ENCODE data around the gene NUP54. TPM values are rescaled to one million over a fixed set of nuclear protein-coding genes. Genes with fewer than 3 reads are reported as not detected.
A peak's percentile ranks its signal among the peaks of the same experiment; 100 is the strongest.

NUP54 gene
- total RNA-seq, 4 donors from 2014 or later = 27.4 to 36.5 (median 31.0) TPM

DNA sequence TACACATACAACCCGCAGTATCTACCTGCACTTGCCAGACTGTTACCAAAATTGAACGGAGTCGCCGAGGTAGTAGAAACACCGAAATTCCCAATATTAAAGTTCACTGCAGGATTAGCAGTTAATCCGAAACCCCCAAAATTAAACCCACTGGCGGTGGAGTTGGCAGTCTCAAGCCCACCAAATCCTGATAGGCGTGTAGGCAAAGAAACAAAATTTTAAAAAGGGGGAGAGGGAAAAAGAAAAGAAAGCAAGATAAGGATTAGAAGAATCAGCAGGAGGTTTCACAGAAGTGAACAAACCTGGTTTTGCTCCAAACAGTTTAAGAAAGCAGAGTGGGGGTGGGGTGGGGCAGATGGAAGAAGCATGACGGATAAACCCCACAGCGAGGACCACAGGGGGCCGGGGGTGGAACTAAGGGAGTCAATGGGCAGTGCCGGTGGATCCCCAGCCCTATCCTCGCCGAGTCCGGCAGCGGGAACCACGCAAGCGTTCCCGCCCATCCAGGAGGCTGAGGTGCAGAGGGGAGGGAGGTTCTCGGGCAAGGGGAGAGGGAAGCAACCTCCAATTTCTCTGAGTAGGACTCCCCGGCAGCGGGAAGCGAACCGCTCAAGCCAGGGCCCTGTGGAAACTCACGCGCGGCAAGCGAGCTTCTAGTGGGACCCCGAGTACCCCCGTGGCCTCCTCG, 599 bp downstream of the NUP54 start:
- DNase-seq (ENCODE audit: low spot score in 2 of 2) = peak; percentile 19 to 86
- H3K4me3 ChIP-seq (ENCODE audit: low read depth, poor library complexity, severe bottlenecking) = peak overlapping the region; percentile 96
- intact Hi-C loops (cut with DNase I; ENCODE audit: low total_unique reads) = no loop called here
- 1 to 2% methylated on average over 20 to 23 of the region's 31 CpGs for WGBS, 2 donors
- TF ChIP-seq, protein P1, sequence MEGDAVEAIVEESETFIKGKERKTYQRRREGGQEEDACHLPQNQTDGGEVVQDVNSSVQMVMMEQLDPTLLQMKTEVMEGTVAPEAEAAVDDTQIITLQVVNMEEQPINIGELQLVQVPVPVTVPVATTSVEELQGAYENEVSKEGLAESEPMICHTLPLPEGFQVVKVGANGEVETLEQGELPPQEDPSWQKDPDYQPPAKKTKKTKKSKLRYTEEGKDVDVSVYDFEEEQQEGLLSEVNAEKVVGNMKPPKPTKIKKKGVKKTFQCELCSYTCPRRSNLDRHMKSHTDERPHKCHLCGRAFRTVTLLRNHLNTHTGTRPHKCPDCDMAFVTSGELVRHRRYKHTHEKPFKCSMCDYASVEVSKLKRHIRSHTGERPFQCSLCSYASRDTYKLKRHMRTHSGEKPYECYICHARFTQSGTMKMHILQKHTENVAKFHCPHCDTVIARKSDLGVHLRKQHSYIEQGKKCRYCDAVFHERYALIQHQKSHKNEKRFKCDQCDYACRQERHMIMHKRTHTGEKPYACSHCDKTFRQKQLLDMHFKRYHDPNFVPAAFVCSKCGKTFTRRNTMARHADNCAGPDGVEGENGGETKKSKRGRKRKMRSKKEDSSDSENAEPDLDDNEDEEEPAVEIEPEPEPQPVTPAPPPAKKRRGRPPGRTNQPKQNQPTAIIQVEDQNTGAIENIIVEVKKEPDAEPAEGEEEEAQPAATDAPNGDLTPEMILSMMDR (IDR thresholded peaks at IDR 0.05) = no peak
- no peak for TF ChIP-seq POLR2A (IDR thresholded peaks at IDR 0.05)

DNA sequence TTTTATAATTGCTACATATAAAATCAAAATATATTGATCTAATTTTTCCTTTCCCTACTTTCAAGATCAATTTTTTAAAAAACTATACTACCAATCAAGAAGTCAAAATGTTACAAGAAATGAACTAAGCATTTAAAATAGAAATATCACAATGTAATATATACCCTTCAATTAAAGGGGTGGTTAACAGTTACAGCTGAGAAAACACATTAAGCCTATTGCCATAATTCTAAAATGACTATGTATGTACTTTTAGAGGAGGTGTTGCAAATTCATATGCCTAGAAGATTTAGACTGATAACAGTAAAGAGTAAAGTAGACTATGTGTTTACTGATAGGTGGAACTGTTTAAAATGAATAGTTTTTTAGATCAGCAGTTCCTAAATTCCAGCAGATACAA, 3.7 kb downstream of the NUP54 start:
- H3K4me3 ChIP-seq (ENCODE audit: low read depth, poor library complexity, severe bottlenecking) = no peak overlapping the region
- DNase-seq (ENCODE audit: low spot score in 2 of 2) = no peak
- TF ChIP-seq POLR2A (IDR thresholded peaks at IDR 0.05) = no peak
- TF ChIP-seq, protein P1 (IDR thresholded peaks at IDR 0.05) = no peak
- intact Hi-C loops (cut with DNase I; ENCODE audit: low total_unique reads) = no loop called here

DNA sequence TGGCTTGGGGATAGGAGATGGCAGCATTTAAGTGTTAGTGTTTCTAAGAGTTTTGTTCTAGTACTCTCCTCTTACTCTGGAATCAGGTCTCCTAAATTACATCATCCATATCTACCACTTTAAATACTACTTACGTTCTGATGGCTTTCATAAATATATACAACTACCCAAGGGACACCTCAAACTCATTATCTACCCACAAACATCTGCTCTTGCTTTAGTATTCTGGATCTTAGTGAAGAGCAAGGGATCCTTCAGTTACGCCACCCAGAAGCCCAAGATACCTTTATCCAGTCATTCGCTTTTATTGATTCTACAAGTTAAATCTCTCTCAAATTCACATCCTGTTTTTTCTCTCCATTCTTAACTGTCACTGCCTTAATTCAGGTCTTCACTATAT, 7.0 kb downstream of the NUP54 start:
- 93 to 96% methylated on average over 3 of the region's 3 CpGs for WGBS, 2 donors
- intact Hi-C loops (cut with DNase I; ENCODE audit: low total_unique reads) = no loop called here
- DNase-seq (ENCODE audit: low spot score in 2 of 2) = no peak
- no peak overlapping the region for H3K4me3 ChIP-seq (ENCODE audit: low read depth, poor library complexity, severe bottlenecking)
- TF ChIP-seq, protein P1 (IDR thresholded peaks at IDR 0.05) = no peak
- no peak for TF ChIP-seq POLR2A (IDR thresholded peaks at IDR 0.05)

DNA sequence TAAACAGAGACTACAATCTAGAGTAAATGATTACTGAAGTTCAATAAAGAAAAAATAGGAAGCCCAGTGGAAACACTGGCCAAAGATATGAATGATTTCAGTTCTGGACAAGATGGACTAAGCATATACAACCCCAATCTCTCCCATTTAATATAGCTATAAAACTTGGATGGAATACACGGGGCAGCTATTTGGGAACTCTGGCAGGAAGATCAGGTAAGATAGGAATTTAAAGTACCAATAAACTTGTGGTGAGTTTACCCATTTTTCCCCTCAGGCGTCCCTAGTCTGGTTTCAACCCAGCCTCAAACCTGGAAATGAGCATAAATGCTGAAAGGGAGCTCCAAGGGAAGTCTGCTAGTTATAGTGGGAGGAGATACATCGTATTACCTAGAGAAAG, 20.4 kb downstream of the NUP54 start:
- no peak for DNase-seq (ENCODE audit: low spot score in 2 of 2)
- WGBS, 2 donors = 90 to 93% methylated on average over 3 of the region's 3 CpGs
- intact Hi-C loops (cut with DNase I; ENCODE audit: low total_unique reads) = no loop called here
- TF ChIP-seq POLR2A (IDR thresholded peaks at IDR 0.05) = no peak
- TF ChIP-seq, protein P1 (IDR thresholded peaks at IDR 0.05) = no peak
- H3K4me3 ChIP-seq (ENCODE audit: low read depth, poor library complexity, severe bottlenecking) = no peak overlapping the region

DNA sequence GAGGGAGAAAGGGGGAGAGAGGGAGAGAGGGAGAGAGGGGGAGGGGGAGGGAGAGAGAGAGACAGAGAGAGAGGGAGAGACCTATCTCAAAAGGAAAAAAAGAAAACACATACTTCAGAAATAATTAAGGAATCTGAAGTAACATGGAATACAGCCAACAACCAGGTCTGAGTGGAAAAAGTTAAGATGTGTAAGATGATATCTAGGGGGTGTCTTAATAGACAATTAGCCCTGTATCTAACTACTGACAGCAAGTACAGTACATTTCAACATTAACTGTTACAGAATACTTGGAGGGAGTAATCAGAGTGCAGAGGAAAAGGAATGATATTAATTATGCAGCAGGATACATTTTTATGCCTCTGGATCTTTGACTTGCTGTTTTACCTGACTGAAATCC, 22.4 kb downstream of the NUP54 start:
- intact Hi-C loops (cut with DNase I; ENCODE audit: low total_unique reads) = no loop called here
- H3K4me3 ChIP-seq (ENCODE audit: low read depth, poor library complexity, severe bottlenecking) = no peak overlapping the region
- DNase-seq (ENCODE audit: low spot score in 2 of 2) = no peak
- TF ChIP-seq POLR2A (IDR thresholded peaks at IDR 0.05) = no peak

DNA sequence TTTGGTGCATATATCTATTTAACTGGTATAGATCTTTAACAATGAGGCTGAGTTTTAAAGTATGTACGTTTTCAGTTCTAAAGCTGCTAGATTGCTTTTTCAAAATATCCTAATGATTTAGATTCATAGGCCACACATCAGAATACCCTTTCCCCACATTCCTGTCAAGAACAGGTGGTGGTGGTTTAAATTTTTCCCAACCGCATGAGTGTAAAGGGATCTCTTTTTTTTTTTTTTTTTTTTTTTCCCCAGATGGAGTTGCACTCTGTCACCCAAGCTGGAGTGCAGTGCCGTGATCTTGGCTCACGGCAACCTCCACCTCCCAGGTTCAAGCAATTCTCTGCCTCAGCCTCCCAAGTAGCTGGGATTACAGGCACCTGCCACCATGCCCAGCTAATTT, 28.0 kb downstream of the NUP54 start:
- no peak overlapping the region for H3K4me3 ChIP-seq (ENCODE audit: low read depth, poor library complexity, severe bottlenecking)
- intact Hi-C loops (cut with DNase I; ENCODE audit: low total_unique reads) = no loop called here
- no peak for DNase-seq (ENCODE audit: low spot score in 2 of 2)
- WGBS, 2 donors = 78 to 82% methylated on average over 4 of the region's 4 CpGs
- TF ChIP-seq, protein P1 (IDR thresholded peaks at IDR 0.05) = no peak
- no peak for TF ChIP-seq POLR2A (IDR thresholded peaks at IDR 0.05)
